CD4-positive, CD25-positive, alpha-beta regulatory T cell (primary cell): Measurements from ENCODE around the gene AGMAT. TPM values are rescaled to one million over a fixed set of nuclear protein-coding genes. Genes with fewer than 3 reads are reported as not detected.

Experiments
- ATAC-seq, 2 donors: fragments of 150-1000 bp; cut with Tn5 transposase; one replicate each; pipeline ENCODE4 v1.10.0; 2021; ENCODE audit warnings: low read depth in 2 of 2, moderate number of reproducible peaks in 2 of 2, moderate library complexity in 1 of 2
- DNase-seq, 3 donors: peaks; one replicate each; pipeline versions ENCODE4 v3.0.0 to v3.0.0-alpha.2; 2012 to 2022; ENCODE audit warnings: mixed read lengths in 1 of 3
- H3K27ac ChIP-seq: one replicate; pipeline ENCODE4 v1.7.0; 2013; ENCODE audit warnings: mild to moderate bottlenecking, low read length; ENCODE audit not compliant: insufficient read depth, poor library complexity, severe bottlenecking
- H3K27me3 ChIP-seq: one replicate; pipeline ENCODE4 v1.7.0; 2013; ENCODE audit warnings: low read length; ENCODE audit not compliant: control insufficient read depth, insufficient read depth
- H3K36me3 ChIP-seq: one replicate; pipeline ENCODE4 v1.7.0; 2013; ENCODE audit warnings: mild to moderate bottlenecking, low read length, moderate library complexity; ENCODE audit not compliant: control insufficient read depth, insufficient read depth
- H3K4me1 ChIP-seq: 2 replicates; pipeline ENCODE4 v1.7.0; 2013; ENCODE audit warnings: mild to moderate bottlenecking, low read length; ENCODE audit not compliant: insufficient read depth, control insufficient read depth, poor library complexity, severe bottlenecking
- H3K4me3 ChIP-seq: one replicate; pipeline ENCODE4 v1.7.0; 2013; ENCODE audit warnings: low read depth, mild to moderate bottlenecking, low read length, moderate library complexity
- H3K9me3 ChIP-seq, 2 experiments: 1 replicate in 1 of 2; 2 replicates in 1 of 2; pipeline ENCODE4 v1.7.0; 2013; ENCODE audit warnings: low read length in 2 of 2, mild to moderate bottlenecking in 1 of 2, moderate library complexity in 1 of 2; ENCODE audit not compliant: control insufficient read depth in 2 of 2
- H3K27ac Mint-ChIP-seq, 3 donors: one replicate each; pipeline ENCODE4 v1.8.0; 2020 to 2022; ENCODE audit warnings: mild to moderate bottlenecking in 3 of 3, mixed read lengths in 3 of 3, moderate library complexity in 2 of 3
- H3K27me3 Mint-ChIP-seq: one replicate; pipeline ENCODE4 v1.8.0; 2022; ENCODE audit warnings: mild to moderate bottlenecking, mixed read lengths
- H3K36me3 Mint-ChIP-seq: one replicate; pipeline ENCODE4 v1.8.0; 2020; ENCODE audit warnings: mixed read lengths
- H3K4me1 Mint-ChIP-seq, 4 donors: one replicate each; pipeline ENCODE4 v1.8.0; 2020 to 2022; ENCODE audit warnings: mixed read lengths in 4 of 4, mild to moderate bottlenecking in 1 of 4
- H3K4me3 Mint-ChIP-seq, 4 donors: one replicate each; pipeline ENCODE4 v1.8.0; 2020 to 2022; ENCODE audit warnings: mild to moderate bottlenecking in 4 of 4, mixed read lengths in 4 of 4, moderate library complexity in 3 of 4
- H3K9me3 Mint-ChIP-seq, 7 donors: one replicate each; pipeline ENCODE4 v1.8.0; 2020 to 2022; ENCODE audit warnings: mixed read lengths in 7 of 7, mild to moderate bottlenecking in 3 of 7, moderate library complexity in 2 of 7
- polyA plus RNA-seq, 4 donors: library from polyadenylated mRNA; unstranded; fragments of 300-500 nt; fragmentation: Illumina TruSeq; gene quantifications; one replicate each; pipeline ENCODE4 v1.2.3, GENCODE V29; 2021
- total RNA-seq: library from RNA; stranded (reverse); gene quantifications from one replicate; pipeline ENCODE4 v1.2.3, GENCODE V29; 2022

AGMAT gene
- total and polyA plus RNA-seq, 5 donors from 2014 or later, result 8.9 to 12.7 (median 10.7) TPM

DNA sequence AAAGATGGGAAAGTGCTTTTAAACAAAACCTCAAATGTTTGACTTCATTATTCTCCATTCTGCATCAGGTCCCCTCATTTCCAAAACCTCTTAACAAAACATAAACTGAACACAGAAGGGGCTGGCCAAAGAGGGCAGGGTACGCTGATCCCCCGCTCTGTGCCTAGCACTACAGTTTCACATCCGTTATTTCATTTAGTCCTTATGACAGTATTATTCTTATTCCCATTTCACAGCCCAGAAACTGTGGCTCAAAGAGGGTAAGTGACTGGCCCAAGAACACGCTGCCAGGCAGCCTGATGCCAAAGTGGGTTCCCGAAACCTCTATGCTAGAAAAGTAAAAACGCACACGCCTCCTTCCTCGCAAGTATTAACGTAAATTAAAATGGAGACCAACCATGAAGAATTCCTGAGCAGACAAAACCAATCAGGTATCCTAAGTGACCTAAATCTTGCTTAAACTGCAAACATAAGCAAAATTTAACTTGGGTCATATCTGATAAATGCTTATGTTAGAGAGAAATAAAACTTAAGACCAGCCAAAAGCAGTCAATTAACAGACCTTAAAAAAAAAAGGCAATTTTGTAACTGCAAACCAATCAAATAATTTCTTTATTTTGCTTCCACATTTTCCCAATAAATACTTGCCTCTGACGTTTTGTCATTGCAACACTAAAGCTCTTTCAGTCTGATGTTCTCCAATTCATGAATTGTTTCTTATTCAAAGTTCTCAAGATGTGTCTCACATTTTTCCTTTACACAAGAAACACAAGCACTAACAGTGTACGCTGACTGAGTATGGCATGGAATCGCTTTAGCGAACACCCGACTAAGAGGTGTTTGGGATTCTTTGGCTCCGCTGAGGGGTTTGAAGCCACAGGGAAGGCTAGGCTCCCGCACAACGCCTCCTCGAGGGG is 61.5 kb downstream of the AGMAT start:
- H3K27me3 ChIP-seq, result no peaks in the 10 kb centered on the region
- H3K4me3 ChIP-seq, result peak overlapping the region; percentile 82
- Mint-ChIP-seq H3K36me3 (peaks cover 2% of the 10 kb centered on the region), H3K27me3 (no peaks in the 10 kb centered on the region), H3K9me3 (no peaks in the 10 kb centered on the region), H3K4me1 (peaks cover 21 to 63% (median 34%) of the 10 kb centered on the region in 4 donors), H3K27ac (peak overlapping the region; percentile 43 to 100 (median 93)), H3K4me3 (peak overlapping the region; percentile 91 to 97 (median 94))
- no peak for DNase-seq
- peaks cover 36% of the 10 kb centered on the region for H3K4me1 ChIP-seq
- no peak for ATAC-seq
- no peaks in the 10 kb centered on the region for H3K9me3 ChIP-seq
- H3K27ac ChIP-seq, result peak overlapping the region; percentile 99
- H3K36me3 ChIP-seq, result peaks cover under 1% of the 10 kb centered on the region

DNA sequence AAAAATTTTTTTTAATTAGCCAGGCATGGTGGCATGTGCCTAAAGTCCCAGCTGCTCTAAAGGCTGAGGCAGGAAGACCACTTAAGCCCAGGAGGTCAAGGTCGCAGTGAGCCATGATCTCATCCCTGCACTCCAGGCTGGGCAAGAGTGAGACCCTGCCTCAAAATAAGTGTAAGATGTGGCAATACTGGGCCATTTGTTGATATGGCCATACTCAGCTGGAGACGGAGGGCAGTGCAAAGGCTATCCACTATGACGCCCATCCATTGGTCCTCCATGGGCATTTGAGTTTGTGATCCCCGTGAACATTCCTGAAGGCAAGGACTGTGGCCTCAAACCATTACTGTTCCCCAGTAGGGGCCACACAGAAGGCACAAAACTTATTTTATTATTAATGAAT is 62.3 kb downstream of the AGMAT start:
- DNase-seq, result no peak
- peak overlapping the region in 1 of 3 donors; percentile 93 for H3K27ac Mint-ChIP-seq

More for the DNA sequence above, 62.3 kb downstream of the AGMAT start:
- peaks cover 21 to 57% (median 29%) of the 10 kb centered on the region in 4 donors for H3K4me1 Mint-ChIP-seq
- H3K27me3 Mint-ChIP-seq, result no peaks in the 10 kb centered on the region
- no peak for ATAC-seq
- Histone ChIP-seq H3K27me3 (no peaks in the 10 kb centered on the region), H3K4me1 (peaks cover 34% of the 10 kb centered on the region), H3K27ac (no peak overlapping the region), H3K9me3 (no peaks in the 10 kb centered on the region), H3K36me3 (peaks cover 3% of the 10 kb centered on the region), H3K4me3 (no peak overlapping the region)
- H3K9me3 Mint-ChIP-seq, result no peaks in the 10 kb centered on the region
- H3K36me3 Mint-ChIP-seq, result peaks cover 9% of the 10 kb centered on the region
- H3K4me3 Mint-ChIP-seq, result peak overlapping the region; percentile 42 to 95 (median 72)

Other genes with a start within 250 kb of the AGMAT start
- 93.6 TPM for gene EFHD2, start 175.2 kb downstream of the AGMAT start, total RNA-seq
- gene EFHD2, start 175.2 kb downstream of the AGMAT start, polyA plus RNA-seq, result 10 to 100 TPM; 45.3 to 77.4 (median 61.3) TPM
- gene CTRC, start 146.6 kb downstream of the AGMAT start, total RNA-seq, result 1.4 TPM
- gene CTRC, start 146.6 kb downstream of the AGMAT start, polyA plus RNA-seq, result not detected
- not detected for gene CELA2A, start 128.3 kb downstream of the AGMAT start, total RNA-seq
- not detected for gene CELA2A, start 128.3 kb downstream of the AGMAT start, polyA plus RNA-seq
- gene CELA2B, start 108.9 kb downstream of the AGMAT start, total RNA-seq, result not detected
- not detected for gene CELA2B, start 108.9 kb downstream of the AGMAT start, polyA plus RNA-seq
- 7.8 TPM for gene CASP9, start 60.8 kb downstream of the AGMAT start, total RNA-seq
- gene CASP9, start 60.8 kb downstream of the AGMAT start, polyA plus RNA-seq, result 10 to 100 TPM in 2 of 4 donors, 1 to 10 TPM in 2; 5.8 to 11.7 (median 8.3) TPM
- gene DNAJC16, start 58.2 kb downstream of the AGMAT start, total RNA-seq, result 17.0 TPM
- 10 to 100 TPM in 1 of 4 donors, 1 to 10 TPM in 3; 6.5 to 12.4 (median 7.7) TPM for gene DNAJC16, start 58.2 kb downstream of the AGMAT start, polyA plus RNA-seq
- 61.2 TPM for gene DDI2, start 32.4 kb upstream of the AGMAT start, total RNA-seq
- 1 to 10 TPM; 3.2 to 7.7 (median 5.5) TPM for gene DDI2, start 32.4 kb upstream of the AGMAT start, polyA plus RNA-seq
- 71.8 TPM for gene PLEKHM2, start 99.3 kb upstream of the AGMAT start, total RNA-seq
- gene PLEKHM2, start 99.3 kb upstream of the AGMAT start, polyA plus RNA-seq, result 1 to 10 TPM; 3.2 to 5.0 (median 3.7) TPM
- gene SLC25A34, start 151.2 kb upstream of the AGMAT start, total RNA-seq, result 1.8 TPM
- not detected for gene SLC25A34, start 151.2 kb upstream of the AGMAT start, polyA plus RNA-seq
- not detected for gene TMEM82, start 157.4 kb upstream of the AGMAT start, total RNA-seq
- not detected for gene TMEM82, start 157.4 kb upstream of the AGMAT start, polyA plus RNA-seq
- not detected for gene FBLIM1, start 173.7 kb upstream of the AGMAT start, total RNA-seq
- gene FBLIM1, start 173.7 kb upstream of the AGMAT start, polyA plus RNA-seq, result under 1 TPM in 1 of 4 donors, not detected in 3; 0.06 TPM
- 0.59 TPM for gene UQCRHL, start 222.6 kb upstream of the AGMAT start, total RNA-seq
- gene UQCRHL, start 222.6 kb upstream of the AGMAT start, polyA plus RNA-seq, result 1 to 10 TPM in 3 of 4 donors, under 1 TPM in 1; 0.94 to 1.7 (median 1.1) TPM